HEK293 (cell line): ENCODE measurements around the gene ATP10D.

Source experiments
- CTCF ChIA-PET: fragments of 350-600 bp; formaldehyde crosslinking; extraction: SDS; loops from one replicate; lab custom pipeline; 2021; ENCODE audit warnings: antibody characterized with exemption; lab: Yijun Ruan, JAX
- POLR2A ChIA-PET: fragments of 300-600 bp; formaldehyde crosslinking; extraction: SDS; loops from one replicate; lab custom pipeline; 2020; ENCODE audit warnings: antibody characterized with exemption, inconsistent platforms; lab: Yijun Ruan, JAX
- H3K27ac ChIP-seq: fragments of 200-500 bp; sonication (Bioruptor generic); 2 replicates; pipeline ENCODE4 v1.5.1; 2014; ENCODE audit warnings: low read depth, low read length, control low read depth, inconsistent platforms; ENCODE audit errors: extremely low read depth
- H3K36me3 ChIP-seq, 2 experiments: fragments of 200-500 bp in 1 of 2; sonication (Bioruptor generic) in 1 of 2; 1 replicate in 1 of 2; 2 replicates in 1 of 2; pipeline ENCODE4 v1.5.1; 2014 to 2017; ENCODE audit warnings: inconsistent platforms in 2 of 2, low read length in 2 of 2; ENCODE audit not compliant: control insufficient read depth in 2 of 2, insufficient read depth in 1 of 2
- H3K4me1 ChIP-seq: fragments of 200-500 bp; sonication (Bioruptor generic); 2 replicates; pipeline ENCODE4 v1.5.1; 2014; ENCODE audit warnings: mild to moderate bottlenecking, low read length, inconsistent platforms; ENCODE audit not compliant: control insufficient read depth, insufficient read depth
- H3K4me3 ChIP-seq: 2 replicates; pipeline ENCODE4 v1.5.1; 2011; ENCODE audit warnings: low read depth, mild to moderate bottlenecking, control low read depth, low read length, moderate library complexity
- H3K9me3 ChIP-seq: fragments of 200-500 bp; sonication (Bioruptor generic); 2 replicates; pipeline ENCODE4 v1.5.1; 2014; ENCODE audit warnings: low read depth, low read length, inconsistent platforms; ENCODE audit not compliant: control insufficient read depth, insufficient read depth
- CTCF ChIP-seq: fragments of 450-650 bp; formaldehyde crosslinking; IDR thresholded peaks from 2 replicates; pipeline ENCODE4 v1.5.1; 2016; ENCODE audit warnings: missing biosample characterization, missing genetic modification characterization
- FEZF1 ChIP-seq: fragments of 450-650 bp; formaldehyde crosslinking; IDR thresholded peaks from 2 replicates; pipeline ENCODE4 v1.5.1; 2016; ENCODE audit warnings: missing biosample characterization, missing genetic modification characterization
- KLF1 ChIP-seq: fragments of 450-650 bp; formaldehyde crosslinking; IDR thresholded peaks from 2 replicates; pipeline ENCODE4 v1.5.1; 2016; ENCODE audit warnings: missing biosample characterization, missing genetic modification characterization
- MZF1 ChIP-seq: fragments of 450-650 bp; formaldehyde crosslinking; IDR thresholded peaks from 2 replicates; pipeline ENCODE4 v1.5.1; 2017; ENCODE audit warnings: missing biosample characterization, missing genetic modification characterization, borderline replicate concordance
- SALL2 ChIP-seq: fragments of 450-650 bp; formaldehyde crosslinking; IDR thresholded peaks from 2 replicates; pipeline ENCODE4 v1.5.0; 2017; ENCODE audit warnings: missing biosample characterization, mild to moderate bottlenecking, missing genetic modification characterization, borderline replicate concordance
- SETDB1 ChIP-seq: IDR thresholded peaks from one replicate; pipeline ENCODE4 v1.6.1; 2017; ENCODE audit warnings: mild to moderate bottlenecking, low read length, moderate library complexity, mixed read lengths; ENCODE audit not compliant: insufficient read length
- ZBTB11 ChIP-seq: fragments of 450-650 bp; formaldehyde crosslinking; conservative IDR thresholded peaks from 2 replicates; pipeline ENCODE4 v1.5.1; 2016; ENCODE audit warnings: low read depth, missing biosample characterization, missing genetic modification characterization
- ZNF121 ChIP-seq: fragments of 450-650 bp; formaldehyde crosslinking; IDR thresholded peaks from 2 replicates; pipeline ENCODE4 v1.5.1; 2016; ENCODE audit warnings: missing biosample characterization, missing genetic modification characterization
- ZNF184 ChIP-seq: fragments of 450-650 bp; IDR thresholded peaks from 2 replicates; pipeline ENCODE4 v1.5.1; 2018; ENCODE audit warnings: missing biosample characterization, mild to moderate bottlenecking, missing genetic modification characterization
- ZNF302 ChIP-seq: fragments of 450-650 bp; formaldehyde crosslinking; IDR thresholded peaks from 2 replicates; pipeline ENCODE4 v1.5.1; 2016; ENCODE audit warnings: missing biosample characterization, missing genetic modification characterization, low read depth
- ZNF341 ChIP-seq: fragments of 450-650 bp; formaldehyde crosslinking; IDR thresholded peaks from 2 replicates; pipeline ENCODE4; 2016; ENCODE audit warnings: low read depth, missing biosample characterization, missing genetic modification characterization
- ZNF544 ChIP-seq: fragments of 450-650 bp; formaldehyde crosslinking; IDR thresholded peaks from 2 replicates; pipeline ENCODE4 v1.5.0; 2017; ENCODE audit warnings: missing biosample characterization, missing genetic modification characterization
- ZNF571 ChIP-seq: fragments of 450-650 bp; formaldehyde crosslinking; IDR thresholded peaks from 2 replicates; pipeline ENCODE4 v1.5.0; 2017; ENCODE audit warnings: missing biosample characterization, missing genetic modification characterization
- ZNF585B ChIP-seq: fragments of 450-650 bp; formaldehyde crosslinking; IDR thresholded peaks from 2 replicates; pipeline ENCODE4 v1.5.1; 2016; ENCODE audit warnings: missing biosample characterization, missing genetic modification characterization
- ZNF621 ChIP-seq: fragments of 450-650 bp; formaldehyde crosslinking; IDR thresholded peaks from 2 replicates; pipeline ENCODE4 v1.5.1; 2017; ENCODE audit warnings: missing biosample characterization, missing genetic modification characterization
- ZNF664 ChIP-seq: fragments of 450-650 bp; formaldehyde crosslinking; IDR thresholded peaks from 2 replicates; pipeline ENCODE4 v1.5.1; 2016; ENCODE audit warnings: missing biosample characterization, missing genetic modification characterization
- ZNF791 ChIP-seq: fragments of 450-650 bp; formaldehyde crosslinking; IDR thresholded peaks from 2 replicates; pipeline ENCODE4 v1.5.1; 2016; ENCODE audit warnings: missing biosample characterization, missing genetic modification characterization
- ZNF792 ChIP-seq: fragments of 450-650 bp; formaldehyde crosslinking; IDR thresholded peaks from 2 replicates; pipeline ENCODE4 v1.5.1; 2016; ENCODE audit warnings: missing biosample characterization, missing genetic modification characterization
- ZSCAN16 ChIP-seq: fragments of 450-650 bp; formaldehyde crosslinking; IDR thresholded peaks from 2 replicates; pipeline ENCODE4 v1.5.1; 2016; ENCODE audit warnings: missing biosample characterization, missing genetic modification characterization
- TF ChIP-seq, protein P1 (sequence below): fragments of 450-650 bp; formaldehyde crosslinking; IDR thresholded peaks from 2 replicates; pipeline ENCODE4 v1.5.1; 2016; ENCODE audit warnings: missing biosample characterization, missing genetic modification characterization

ATP10D gene

DNA sequence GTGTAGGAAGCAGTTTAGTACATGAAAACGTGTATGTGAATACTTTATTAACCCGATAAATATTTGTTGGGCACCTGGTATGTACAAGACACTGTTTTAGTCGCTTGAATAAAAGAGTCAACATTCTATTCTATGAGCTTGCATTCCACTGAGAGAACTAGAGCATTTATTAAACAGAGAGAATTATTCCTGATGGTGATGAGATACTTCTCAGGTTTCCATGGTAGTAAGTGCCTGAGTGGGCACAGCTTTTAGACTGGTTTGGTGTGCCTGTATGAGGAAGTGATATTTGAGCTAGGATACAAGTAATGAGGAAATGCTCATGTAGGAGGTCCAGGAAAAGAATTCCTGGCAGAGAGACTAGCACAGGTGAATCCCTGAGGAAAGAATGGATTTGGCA is 94.2 kb downstream of the ATP10D start:
- no peak overlapping the region for H3K27ac ChIP-seq
- TF ChIP-seq, protein P1, sequence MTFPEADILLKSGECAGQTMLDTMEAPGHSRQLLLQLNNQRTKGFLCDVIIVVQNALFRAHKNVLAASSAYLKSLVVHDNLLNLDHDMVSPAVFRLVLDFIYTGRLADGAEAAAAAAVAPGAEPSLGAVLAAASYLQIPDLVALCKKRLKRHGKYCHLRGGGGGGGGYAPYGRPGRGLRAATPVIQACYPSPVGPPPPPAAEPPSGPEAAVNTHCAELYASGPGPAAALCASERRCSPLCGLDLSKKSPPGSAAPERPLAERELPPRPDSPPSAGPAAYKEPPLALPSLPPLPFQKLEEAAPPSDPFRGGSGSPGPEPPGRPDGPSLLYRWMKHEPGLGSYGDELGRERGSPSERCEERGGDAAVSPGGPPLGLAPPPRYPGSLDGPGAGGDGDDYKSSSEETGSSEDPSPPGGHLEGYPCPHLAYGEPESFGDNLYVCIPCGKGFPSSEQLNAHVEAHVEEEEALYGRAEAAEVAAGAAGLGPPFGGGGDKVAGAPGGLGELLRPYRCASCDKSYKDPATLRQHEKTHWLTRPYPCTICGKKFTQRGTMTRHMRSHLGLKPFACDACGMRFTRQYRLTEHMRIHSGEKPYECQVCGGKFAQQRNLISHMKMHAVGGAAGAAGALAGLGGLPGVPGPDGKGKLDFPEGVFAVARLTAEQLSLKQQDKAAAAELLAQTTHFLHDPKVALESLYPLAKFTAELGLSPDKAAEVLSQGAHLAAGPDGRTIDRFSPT: no peak
- TF ChIP-seq ZNF792 (tag by site-specific recombination): no peak
- TF ChIP-seq ZNF341: no peak
- TF ChIP-seq ZNF184 (tag by site-specific recombination): no peak
- no peak for TF ChIP-seq SALL2 (tag by site-specific recombination)
- TF ChIP-seq CTCF: no peak
- H3K4me3 ChIP-seq: no peak overlapping the region
- ChIA-PET POLR2A (no interaction called here), CTCF (no interaction called here)
- H3K4me1 ChIP-seq: no peaks in the 10 kb centered on the region
- H3K9me3 ChIP-seq: no peaks in the 10 kb centered on the region
- no peaks in the 10 kb centered on the region for H3K36me3 ChIP-seq

DNA sequence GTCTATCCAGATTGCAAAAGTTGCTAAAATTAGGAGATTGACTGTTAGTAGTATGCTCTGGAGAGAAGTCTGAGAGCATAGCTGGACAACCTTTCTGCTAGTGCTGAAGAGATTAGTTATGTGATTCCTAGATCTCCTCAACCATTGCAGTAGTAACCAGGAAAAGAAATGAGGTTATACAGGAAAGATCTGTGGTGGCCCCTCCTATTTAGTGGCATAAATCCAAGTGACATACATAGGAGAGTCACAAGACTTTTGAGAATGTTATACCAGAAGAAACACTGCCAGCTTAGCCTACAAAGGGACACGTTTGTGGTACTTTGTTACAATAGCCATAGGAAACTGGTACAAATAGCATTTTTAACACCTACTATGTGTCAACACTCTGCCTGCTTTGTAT is 105.2 kb downstream of the ATP10D start:
- CTCF ChIA-PET: no interaction called here

GRCh38 chr4:47597696-47598095 is 112.6 kb downstream of the ATP10D start:
- Histone ChIP-seq H3K4me1 (no peaks in the 10 kb centered on the region), H3K4me3 (no peak overlapping the region), H3K9me3 (no peaks in the 10 kb centered on the region), H3K27ac (no peak overlapping the region), H3K36me3 (no peaks in the 10 kb centered on the region)
- TF ChIP-seq ZNF585B (tag by site-specific recombination): no peak
- POLR2A ChIA-PET: no interaction called here
- CTCF ChIA-PET: interaction anchor here (0.6 kb wide), 1 partner anchor 65 kb away, joined by 3 read pairs; no protein-coding TSS in a partner anchor

More for the DNA sequence above, 105.2 kb downstream of the ATP10D start:
- TF ChIP-seq SETDB1 (peak; percentile 38), ZSCAN16 (no peak)
- no peak overlapping the region for H3K27ac ChIP-seq
- POLR2A ChIA-PET: no interaction called here
- no peak overlapping the region for H3K4me3 ChIP-seq
- no peaks in the 10 kb centered on the region for H3K4me1 ChIP-seq
- peaks cover 0 to 5% of the 10 kb centered on the region in 2 experiments; a peak in 1 of 3 replicates for H3K36me3 ChIP-seq
- no peaks in the 10 kb centered on the region for H3K9me3 ChIP-seq

- ChIA-PET CTCF (no interaction called here), POLR2A (no interaction called here)
- no peaks in the 10 kb centered on the region for H3K36me3 ChIP-seq
- TF ChIP-seq ZNF302: no peak
- H3K4me1 ChIP-seq: no peaks in the 10 kb centered on the region
- no peak overlapping the region for H3K27ac ChIP-seq
- no peak overlapping the region for H3K4me3 ChIP-seq
- no peaks in the 10 kb centered on the region for H3K9me3 ChIP-seq
Measured at GRCh38 chr4:47598320-47598719, 113.2 kb downstream of the ATP10D start.

DNA sequence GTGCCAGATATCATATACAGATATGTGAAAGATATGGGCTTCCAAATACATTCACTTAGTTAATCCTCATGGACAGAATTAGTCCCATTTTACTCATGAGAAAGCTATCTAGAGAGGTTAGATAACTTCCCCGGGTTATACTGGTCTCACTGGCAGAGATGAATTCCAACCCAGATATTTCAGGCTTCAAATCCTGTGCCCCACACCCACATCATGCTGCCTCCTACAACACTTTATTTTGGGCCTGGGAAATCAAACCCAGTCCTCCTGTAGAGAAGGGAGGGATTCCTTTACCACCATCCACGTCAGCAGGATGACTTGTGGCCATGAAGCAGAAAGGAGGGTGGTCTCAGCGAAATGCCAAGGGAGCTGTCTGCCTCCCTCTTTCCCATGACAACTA is 113.8 kb downstream of the ATP10D start:
- H3K27ac ChIP-seq: no peak overlapping the region
- no peaks in the 10 kb centered on the region for H3K4me1 ChIP-seq
- no peak overlapping the region for H3K4me3 ChIP-seq
- POLR2A ChIA-PET: no interaction called here
- CTCF ChIA-PET: interaction anchor here (0.6 kb wide), 1 partner anchor 754 kb away, joined by 3 read pairs; no protein-coding TSS in a partner anchor
- no peaks in the 10 kb centered on the region for H3K9me3 ChIP-seq
- no peaks in the 10 kb centered on the region for H3K36me3 ChIP-seq
- no peak for TF ChIP-seq ZNF121 (tag by site-specific recombination)
- no peak for TF ChIP-seq MZF1 (tag by site-specific recombination)
- no peak for TF ChIP-seq KLF1 (tag by site-specific recombination)
- no peak for TF ChIP-seq FEZF1 (tag by site-specific recombination)
- no peak for TF ChIP-seq ZNF664 (tag by site-specific recombination)
- no peak for TF ChIP-seq ZNF544 (tag by site-specific recombination)
- no peak for TF ChIP-seq ZNF791
- no peak for TF ChIP-seq ZNF621 (tag by site-specific recombination)
- no peak for TF ChIP-seq ZBTB11 (tag by site-specific recombination)
- no peak for TF ChIP-seq ZNF571
